Retina (tissue), 1 donor: Measurements from ENCODE around the gene LSM6.
A peak's percentile ranks its signal among the peaks of the same experiment; 100 is the strongest.

Experiments
- DNase-seq: peaks from one replicate; pipeline ENCODE4 v3.0.0-alpha.2; 2016

The LSM6 gene

DNA sequence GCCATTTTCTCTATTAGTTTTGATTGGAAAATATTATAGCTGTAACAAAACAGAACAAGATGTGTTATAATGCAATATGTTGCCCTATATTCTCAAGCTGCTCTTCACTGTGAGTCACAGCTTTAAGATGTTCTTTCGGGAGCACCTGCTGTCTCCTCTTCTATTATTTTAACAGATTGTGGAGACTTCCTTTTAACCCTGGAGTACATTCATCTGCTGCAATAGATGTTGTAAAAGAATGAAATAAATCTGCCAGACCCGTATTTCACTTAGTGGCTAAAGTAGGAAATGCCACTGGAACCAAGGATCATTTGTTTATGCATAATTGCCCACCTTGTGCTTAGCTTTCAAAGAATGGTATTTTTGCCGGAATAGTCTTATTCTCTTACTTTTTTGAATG lies 11.1 kb downstream of the LSM6 start:
- no peak for DNase-seq

DNA sequence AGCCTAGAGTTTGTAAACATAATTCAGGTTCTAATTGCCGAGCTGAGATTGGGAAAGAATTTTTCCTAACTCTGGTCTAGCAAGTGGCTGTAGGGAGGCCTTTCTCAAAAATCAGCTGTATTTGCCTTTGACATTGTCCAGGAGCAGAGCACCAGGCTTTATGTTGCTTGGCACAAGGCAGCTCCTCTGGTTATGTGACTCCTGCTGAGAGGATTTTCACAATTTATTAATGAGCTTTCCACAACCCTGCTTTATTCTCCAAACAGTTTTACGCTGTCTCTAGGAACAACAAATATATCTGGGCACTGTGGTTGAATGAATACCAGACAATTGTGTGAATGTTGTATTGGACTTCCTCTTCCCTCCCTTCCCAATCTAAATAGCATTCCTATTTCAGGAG lies 14.9 kb downstream of the LSM6 start:
- DNase-seq: no peak

DNA sequence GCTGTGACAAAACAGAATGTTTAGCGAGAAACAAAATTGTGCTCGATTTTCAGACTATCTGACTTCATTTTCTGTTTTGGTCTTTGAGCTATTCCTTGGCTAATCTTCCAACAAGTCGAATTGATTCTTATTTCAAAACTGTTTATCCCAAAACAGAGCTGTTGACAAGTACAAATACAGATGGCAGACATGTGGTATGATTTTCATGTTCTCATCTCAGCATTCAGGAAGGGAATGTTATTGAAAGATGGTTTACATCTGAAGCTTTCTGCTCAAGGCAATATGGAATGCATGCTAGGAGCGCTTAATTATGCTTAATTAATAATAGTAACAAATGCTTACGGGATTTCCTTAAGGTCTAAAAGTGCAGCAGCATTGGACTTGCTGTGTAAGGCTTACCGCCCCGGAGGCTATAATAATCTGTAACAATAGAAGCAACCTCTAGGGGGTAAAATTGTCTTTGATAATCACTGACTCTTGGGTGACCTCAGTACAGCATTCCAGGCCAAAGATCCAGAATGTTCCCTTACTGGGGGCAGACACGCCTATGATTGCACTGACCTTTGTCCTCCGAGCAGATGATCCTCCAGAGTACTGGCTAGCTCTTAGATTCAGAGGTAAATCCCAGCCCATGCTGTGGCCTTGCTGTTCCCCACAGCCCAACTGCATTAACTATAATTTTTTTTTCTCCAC lies 16.4 kb downstream of the LSM6 start:
- no peak for DNase-seq

DNA sequence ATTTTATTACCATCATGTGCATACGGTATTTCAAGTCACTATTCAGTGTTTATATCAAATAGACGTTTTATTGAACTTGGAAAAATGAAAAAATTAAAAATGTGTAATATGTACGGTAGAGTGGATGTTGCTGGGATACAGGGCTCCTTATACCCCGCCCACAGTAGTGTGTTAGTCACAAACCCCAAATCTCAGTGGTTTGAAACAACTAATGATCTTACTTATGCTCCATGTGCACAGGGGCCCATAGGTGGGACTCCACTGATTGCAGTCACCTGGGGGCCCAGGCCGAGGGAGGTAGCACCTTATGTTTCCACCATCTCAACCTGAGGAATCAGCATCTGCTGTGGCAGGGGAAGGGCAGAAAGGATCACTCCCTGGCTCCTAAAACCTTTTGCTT lies 18.1 kb downstream of the LSM6 start:
- DNase-seq: no peak

DNA sequence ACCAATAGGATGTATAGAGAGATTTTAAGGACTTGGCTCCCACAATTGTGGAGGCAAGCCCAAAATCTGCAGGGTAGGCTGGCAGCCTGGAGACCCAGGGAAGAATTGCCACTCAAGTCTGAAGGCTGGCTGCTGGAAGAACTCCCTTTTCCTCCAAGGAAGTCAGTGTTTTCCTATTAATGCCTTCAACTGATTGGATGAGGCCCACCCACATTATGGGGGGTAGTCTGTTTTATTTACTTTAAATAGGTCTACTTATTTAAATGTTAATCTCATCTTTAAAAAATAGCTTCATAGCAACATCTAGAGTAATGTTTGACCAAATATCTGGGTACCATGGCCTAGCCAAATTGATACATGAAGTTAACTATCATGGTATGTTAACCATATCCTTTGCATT lies 18.7 kb downstream of the LSM6 start:
- no peak for DNase-seq

DNA sequence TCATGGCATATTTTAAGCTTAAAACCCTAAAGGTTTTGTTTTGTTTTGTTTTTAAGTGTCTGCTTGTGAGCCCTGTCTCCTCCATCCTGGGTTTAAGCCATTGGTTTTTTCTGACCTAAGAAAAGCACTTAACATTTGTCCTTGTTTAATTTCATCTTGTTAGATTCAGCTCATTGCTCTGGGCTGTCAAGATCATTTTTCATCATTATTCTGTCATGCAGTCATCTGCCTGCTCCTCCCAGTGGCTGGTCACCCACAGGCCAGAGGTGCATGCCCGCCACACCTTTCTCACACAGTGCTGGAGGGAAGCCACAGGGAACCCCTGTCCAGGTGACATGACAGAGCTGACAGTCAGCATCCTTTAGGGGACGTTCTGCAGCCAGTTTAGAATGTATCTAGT lies 27.1 kb downstream of the LSM6 start:
- DNase-seq: peak; percentile 69

DNA sequence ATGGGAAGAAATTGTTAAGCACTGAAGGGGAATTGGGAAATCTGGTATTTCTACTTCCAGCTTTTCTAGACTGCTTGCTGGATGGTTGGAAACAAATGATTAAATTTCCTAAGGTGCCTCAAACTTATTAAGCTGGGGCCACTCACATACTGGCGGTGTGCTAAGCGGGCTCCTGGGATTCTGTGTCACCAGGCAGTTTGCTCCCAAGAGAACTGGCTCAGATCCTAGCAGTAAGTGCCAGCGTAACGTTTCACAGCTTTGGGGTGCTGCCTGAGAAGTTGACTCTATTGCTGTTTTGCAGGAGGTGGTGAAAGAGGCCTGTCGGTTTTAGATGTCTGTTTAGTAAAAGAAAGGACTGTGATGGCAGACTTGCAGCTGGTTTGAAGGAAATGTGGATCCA lies 31.9 kb downstream of the LSM6 start:
- DNase-seq: no peak

DNA sequence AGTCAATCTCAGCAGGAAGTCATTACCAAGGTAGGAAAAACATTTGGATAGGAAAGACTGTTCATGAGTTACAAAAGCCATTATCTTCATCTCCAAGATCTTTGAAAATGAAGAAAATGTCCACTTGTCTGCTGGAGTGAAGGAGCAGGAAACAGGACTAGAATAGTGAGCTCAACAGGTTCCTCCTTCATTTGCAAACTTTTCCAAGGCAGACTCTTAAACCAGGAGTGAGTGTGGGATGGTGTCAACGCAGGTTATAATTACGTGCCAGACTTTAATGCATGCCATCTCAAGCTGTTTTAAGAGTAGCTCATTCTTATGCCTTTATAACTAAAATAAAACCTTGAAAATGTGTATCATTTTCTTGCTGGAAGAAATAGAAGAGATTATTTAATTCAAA lies 35.4 kb downstream of the LSM6 start:
- no peak for DNase-seq

DNA sequence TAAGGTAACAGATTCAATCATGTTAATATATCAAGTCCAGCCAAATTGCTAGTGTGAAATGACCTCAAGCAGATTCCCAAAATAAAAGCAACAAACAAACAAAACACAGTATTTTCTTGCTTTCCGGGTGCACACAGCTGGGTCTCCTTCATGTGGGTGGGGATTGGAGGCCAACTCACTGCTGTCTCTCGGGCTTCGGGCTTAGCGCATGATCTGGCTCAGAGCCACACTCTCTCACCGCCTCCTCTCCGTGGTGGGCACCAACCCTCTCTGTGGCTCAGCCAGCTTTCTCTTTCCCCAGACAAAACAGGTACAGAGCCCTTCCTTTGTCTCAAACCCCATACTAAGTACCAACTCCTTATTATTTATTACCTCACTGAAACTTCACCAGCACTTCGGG lies 35.9 kb downstream of the LSM6 start:
- no peak for DNase-seq

DNA sequence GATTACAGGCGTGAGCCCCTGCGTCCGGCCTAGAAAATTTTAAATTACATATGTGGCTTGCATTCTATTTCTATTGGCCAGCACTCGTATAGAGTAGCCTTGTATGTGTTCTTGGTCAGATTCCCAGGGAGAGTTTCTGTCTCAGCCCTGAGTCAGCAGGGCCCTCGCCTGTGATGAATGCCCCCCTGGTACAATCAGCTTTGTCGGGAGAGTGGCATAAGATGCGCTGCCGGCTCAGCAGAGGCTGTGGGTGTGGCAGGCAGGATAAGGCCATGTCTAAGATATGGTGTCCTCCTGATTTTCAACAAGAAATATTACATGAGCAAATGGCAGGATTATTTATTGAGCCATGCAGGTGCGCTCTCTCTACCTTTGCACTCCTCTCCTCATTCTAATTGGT lies 37.3 kb downstream of the LSM6 start:
- DNase-seq: no peak

DNA sequence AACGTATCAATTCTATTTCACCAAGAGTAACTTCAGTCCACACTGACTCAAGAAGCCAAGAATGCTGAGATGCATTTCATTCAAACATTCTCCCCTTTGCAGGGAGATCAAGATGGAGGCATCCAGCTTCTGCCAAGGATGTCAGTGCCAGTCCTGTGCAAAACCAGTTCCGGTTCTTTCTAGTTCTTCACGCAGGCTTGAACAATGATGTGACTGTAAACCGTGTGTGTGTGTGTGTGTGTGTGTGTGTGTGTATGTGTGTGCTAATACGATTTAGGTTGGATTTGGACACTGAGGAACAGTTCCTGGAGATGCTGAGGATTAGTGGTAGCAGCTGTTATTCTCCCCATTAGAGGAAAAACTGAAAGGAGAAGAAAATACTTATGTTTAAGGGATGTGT lies 38.7 kb downstream of the LSM6 start, which contains the start of gene REELD1:
Gene REELD1 (plus strand): TSS at position 301 of the 400 bp plus-strand sequence. CDS start 2,415 bp downstream, outside the sequence.
- DNase-seq: no peak

DNA sequence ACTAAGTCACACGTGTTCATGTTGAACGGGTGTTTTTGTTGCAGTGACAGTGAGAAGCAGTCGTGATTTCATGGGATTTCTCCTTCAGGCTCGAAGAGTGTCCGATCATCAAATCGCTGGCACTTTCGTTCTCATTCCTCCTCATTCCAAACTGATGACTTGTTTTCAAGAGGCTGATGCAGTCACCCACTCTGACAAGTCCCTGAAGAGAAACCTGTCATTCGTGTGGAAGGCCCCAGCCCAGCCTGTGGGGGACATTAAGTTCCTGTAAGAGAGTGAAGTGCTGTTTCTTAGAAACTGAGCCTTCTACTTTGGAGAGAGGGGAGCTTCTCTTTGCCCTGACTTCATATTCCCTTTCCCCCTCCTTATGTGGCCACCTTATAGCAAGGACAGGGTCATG lies 46.8 kb downstream of the LSM6 start:
- DNase-seq: no peak

DNA sequence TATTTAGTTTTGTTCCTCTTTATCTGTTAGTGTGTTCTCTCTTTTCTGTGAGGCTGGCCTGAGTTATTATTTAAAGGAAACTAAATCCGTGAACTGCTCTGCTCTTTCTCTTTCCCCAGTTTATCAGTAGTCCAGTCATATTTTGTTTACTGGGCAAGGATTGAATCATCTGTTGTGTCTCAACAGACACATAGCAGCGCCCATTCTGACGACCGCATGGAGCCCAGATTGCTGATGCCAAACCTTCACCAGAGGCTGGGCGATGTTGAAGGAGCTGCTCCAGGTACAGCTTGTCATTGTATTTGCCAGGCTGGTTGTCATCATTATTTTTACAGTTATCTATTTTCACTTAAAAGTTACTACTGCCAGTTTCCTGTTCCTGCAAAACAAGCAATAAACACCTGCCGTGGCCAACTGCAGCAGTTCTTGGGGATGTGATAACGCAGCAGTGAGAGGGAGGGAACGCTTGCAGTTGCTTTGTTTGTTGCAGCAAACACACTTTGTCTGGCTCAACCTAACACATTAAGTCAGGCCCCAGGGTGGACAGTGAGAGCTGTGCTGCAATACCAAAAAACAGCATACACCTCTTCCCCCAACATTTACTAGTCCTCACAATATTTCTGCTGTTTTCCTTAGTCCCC lies 48.9 kb downstream of the LSM6 start:
- DNase-seq: no peak

DNA sequence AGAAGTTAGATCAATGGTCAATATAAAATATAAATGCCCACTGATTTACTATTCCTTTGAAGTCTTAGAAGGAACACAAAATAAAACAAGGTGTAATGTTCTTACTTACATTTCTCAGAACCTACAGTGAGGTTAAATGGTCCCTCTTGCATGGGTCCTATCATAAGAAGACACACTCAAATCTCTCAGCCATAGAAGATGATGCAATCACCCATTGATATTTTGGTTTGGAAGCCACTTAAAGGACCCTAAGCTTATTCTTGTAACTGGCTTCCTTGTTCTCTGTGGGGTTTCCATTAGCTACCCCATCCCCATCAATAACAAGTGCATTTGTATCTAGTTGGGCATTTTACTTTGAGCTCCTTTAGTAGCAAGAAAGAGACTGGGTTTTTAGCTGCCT lies 53.9 kb downstream of the LSM6 start:
- no peak for DNase-seq

DNA sequence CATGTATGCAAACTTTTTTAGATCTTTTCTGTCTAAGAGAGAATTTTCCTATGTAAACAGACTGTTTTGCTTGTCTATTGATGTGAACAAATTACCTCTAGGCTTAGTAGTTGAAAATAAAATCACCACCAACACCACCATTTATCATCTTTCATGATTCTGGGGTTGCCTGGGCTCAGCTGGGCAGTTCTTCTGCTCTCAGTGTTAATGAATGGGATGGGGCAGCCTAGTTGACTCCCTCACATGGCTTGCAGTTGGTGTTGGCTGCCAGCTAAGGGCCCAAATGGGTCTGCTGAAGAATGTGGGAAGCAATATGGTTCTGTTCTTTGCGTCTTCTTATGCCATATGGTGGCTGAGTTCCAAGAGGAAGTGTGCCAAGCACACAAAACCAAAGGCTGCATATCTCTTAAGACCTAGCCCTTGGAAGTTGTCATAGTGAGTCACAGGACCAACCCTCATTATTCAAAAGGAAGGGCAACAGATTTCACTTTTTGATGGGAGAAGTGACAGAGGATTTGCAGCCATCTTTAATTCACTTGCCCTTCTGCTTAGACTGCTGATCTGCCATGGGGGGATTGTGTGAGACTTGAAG lies 56.7 kb downstream of the LSM6 start:
- DNase-seq: no peak

DNA sequence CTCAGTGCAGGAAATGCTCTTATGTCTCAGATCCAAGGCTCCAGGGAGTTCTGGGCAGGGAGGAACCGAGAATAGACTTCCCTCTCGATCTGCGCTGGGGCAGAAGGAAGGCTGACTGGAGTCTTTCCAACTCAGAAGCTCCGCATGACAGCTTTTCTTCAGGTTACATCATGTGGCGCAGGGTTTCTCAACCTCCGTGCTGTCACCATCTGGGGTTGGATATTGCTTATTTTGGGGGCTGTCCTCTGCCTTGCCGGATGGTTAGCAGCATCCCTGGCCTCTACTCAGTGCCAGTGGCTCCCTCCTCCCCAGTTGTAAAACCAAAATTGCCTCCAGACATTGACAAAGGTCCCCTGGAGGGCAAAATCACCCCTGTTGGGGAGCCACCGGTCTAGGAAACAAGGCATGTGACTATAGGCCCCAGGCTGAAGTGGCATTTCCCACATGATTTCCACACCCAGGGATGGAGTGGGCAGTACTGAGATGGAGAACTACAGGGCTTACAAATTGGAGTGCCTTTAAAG lies 60.2 kb downstream of the LSM6 start:
- DNase-seq: no peak

DNA sequence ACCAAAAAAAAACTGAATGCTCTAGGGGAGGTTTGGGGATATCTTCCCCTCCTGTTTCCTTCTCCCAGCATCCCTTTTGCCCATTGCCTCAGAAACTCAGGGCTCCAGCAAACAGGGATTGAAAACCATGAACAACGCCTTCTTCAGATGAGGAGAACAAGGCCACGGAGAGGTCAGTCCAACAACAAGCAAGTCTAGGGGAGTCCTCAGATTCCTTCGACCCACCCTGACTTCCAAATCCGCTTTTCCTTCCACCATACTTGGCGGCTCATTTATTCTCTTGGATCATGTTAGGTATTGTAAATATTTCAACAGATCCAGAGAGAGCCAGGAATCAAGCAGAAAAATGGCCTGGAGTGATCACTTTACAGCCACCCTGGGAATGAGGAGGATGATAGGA lies 60.7 kb downstream of the LSM6 start:
- no peak for DNase-seq

DNA sequence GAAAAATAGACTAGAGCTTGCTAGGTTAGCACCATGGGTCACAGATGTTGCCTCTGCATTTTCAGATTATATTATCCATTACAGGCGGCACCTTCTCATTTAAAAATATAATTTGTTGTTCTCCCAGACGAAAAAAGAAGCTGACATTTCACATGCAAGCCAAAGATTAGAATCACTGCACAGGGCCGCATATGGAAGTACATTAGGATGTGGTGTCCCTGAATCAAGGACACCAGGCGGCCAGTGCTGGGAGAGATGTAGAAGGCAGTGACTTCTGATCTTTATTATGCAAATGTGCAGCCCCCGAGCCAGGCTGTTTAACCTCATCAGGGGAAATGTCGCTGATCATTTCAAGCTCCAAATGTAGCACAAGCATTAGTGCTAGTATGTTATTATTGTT lies 61.6 kb downstream of the LSM6 start:
- no peak for DNase-seq

DNA sequence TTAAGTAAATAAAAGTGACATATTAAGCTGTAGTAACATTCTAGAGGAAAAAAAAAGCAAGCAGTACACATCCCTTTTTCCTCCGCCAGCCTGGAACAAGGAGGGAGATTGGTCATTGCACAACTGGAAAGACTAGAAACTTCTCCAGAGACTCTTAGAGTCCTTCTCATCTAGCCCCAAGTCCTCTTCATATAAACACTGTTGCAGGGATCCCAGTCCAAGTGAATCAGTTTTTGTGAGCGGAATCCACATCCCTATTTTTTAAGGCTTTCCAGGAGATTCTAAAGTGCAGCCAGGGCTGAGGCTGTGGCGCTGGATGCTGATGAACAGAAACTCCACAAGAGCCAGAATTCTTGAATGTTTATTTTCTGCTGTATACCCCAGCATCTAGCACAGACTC lies 62.6 kb downstream of the LSM6 start:
- DNase-seq: no peak
